G401.6 (cell line): ENCODE data around the gene SREBF2.

Source experiments
- FAIRE-seq: peaks from 2 replicates; lab custom pipeline; 2012; peaks lifted over from hg19 to GRCh38; lab: Jason Lieb, UNC

SREBF2 gene

GRCh38 chr22:41880653-41881052, 47.7 kb downstream of the SREBF2 start:
- no peak for FAIRE-seq

GRCh38 chr22:41883400-41883799, 50.5 kb downstream of the SREBF2 start:
- FAIRE-seq, result no peak

GRCh38 chr22:41885116-41885515, 52.2 kb downstream of the SREBF2 start:
- FAIRE-seq, result no peak

GRCh38 chr22:41885516-41885915, 52.6 kb downstream of the SREBF2 start:
- FAIRE-seq, result no peak

- no peak for FAIRE-seq
Observed at GRCh38 chr22:41888627-41889200, 55.8 kb downstream of the SREBF2 start.

- no peak for FAIRE-seq
Observed at GRCh38 chr22:41891407-41891806, 58.5 kb downstream of the SREBF2 start.

- FAIRE-seq, result no peak
Observed at GRCh38 chr22:41892721-41893120, 59.8 kb downstream of the SREBF2 start.

GRCh38 chr22:41893591-41894375, 60.9 kb downstream of the SREBF2 start:
- FAIRE-seq, result no peak

GRCh38 chr22:41898645-41899044, 65.7 kb downstream of the SREBF2 start:
- FAIRE-seq, result no peak

GRCh38 chr22:41899110-41899509, 66.2 kb downstream of the SREBF2 start:
- no peak for FAIRE-seq

- FAIRE-seq, result no peak
Observed at GRCh38 chr22:41899992-41900651, 67.2 kb downstream of the SREBF2 start.

GRCh38 chr22:41900652-41901312, 67.9 kb downstream of the SREBF2 start:
- FAIRE-seq, result no peak

- FAIRE-seq, result no peak
Observed at GRCh38 chr22:41902016-41902415, 69.1 kb downstream of the SREBF2 start.

- FAIRE-seq, result no peak
Observed at GRCh38 chr22:41902932-41903421, 70.1 kb downstream of the SREBF2 start.

- FAIRE-seq, result no peak
Observed at GRCh38 chr22:41904450-41905410, 71.8 kb downstream of the SREBF2 start.

GRCh38 chr22:41905411-41906202, 72.7 kb downstream of the SREBF2 start:
- FAIRE-seq, result no peak

- FAIRE-seq, result no peak
Observed at GRCh38 chr22:41906822-41907221, 73.9 kb downstream of the SREBF2 start.

GRCh38 chr22:41907436-41908401, 74.8 kb downstream of the SREBF2 start:
- FAIRE-seq, result no peak
